ENCODE data around the gene MAP3K21. TPM values are rescaled to one million over a fixed set of nuclear protein-coding genes. Genes with fewer than 3 reads are reported as not detected.

MAP3K21 gene
- total RNA-seq, 6 experiments from 2014 or later: 0.06 to 0.09 (median 0.09) TPM; not detected in 3

DNA sequence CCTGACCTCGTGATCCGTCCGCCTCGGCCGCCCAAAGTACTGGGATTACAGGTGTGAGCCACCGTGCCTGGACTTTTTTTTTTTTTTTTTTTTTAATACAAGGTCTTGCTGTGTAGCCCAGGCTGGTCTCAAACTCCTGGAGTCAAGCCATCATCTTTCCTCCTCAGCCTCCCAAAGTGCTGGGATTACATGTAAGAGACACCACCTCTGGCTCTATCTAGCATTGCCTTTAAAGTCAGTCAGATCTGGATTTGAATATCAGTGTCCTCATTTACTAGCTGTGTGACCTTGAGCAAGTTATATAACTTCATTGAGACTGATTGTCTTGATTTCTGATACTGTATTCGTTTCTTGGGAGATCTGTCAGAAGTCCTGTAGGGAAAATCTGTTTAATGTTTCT lies 6.6 kb downstream of the MAP3K21 start:
- DNase-seq: no peak
- no peak for TF ChIP-seq CTCF (IDR thresholded peaks at IDR 0.05)
- Mint-ChIP-seq H3K27ac (no peak overlapping the region), H3K4me1 (ENCODE audit: low read depth) (no peaks in the 10 kb centered on the region), H3K36me3 (ENCODE audit: low read depth) (no peaks in the 10 kb centered on the region), H3K27me3 (ENCODE audit: insufficient read depth) (peaks cover 2% of the 10 kb centered on the region; the same call in 1 of the 2 replicates), H3K9me3 (no peaks in the 10 kb centered on the region), H3K4me3 (no peak overlapping the region)

DNA sequence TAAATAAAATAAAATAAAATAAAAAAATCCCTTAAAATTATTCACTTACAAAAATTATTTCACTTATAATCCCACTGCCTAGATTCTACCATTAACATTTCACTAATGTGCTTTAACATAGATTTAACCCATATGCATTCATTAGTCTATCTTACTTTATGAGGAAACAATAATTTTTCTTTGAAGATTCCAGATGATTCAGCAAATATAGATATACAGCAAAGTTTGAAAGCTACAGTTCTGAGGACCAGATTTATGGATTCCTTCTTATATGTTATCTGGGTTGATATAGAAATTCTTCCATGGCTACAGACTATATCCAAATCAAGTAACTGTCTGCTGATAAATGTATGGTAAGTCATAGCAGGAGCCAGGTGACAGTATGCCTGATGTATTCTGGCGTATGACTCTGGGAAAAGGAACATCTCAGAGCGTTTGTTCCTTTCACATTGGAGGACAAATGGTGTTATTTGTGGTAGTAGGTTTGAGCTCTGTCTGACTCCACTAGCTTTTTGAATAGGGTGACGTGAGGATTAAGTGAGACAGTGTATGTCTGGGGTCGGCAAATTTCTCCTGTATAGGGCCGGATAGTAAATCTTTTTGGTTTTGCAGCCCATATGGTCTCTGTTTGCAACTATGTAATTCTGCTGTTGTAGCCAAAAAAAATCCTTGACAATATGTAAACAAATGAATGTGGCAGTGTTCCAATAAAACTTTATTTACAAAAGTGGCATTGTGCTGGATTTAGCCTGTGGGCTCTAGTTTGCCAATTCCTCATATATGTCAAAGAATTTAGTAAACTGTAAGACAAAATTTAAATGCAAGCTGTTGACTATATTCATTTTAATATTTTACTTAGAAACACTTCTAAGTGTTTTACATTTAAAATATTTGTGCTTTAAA lies 9.3 kb downstream of the MAP3K21 start:
- Mint-ChIP-seq H3K4me1 (ENCODE audit: low read depth) (no peaks in the 10 kb centered on the region), H3K9me3 (no peaks in the 10 kb centered on the region), H3K36me3 (ENCODE audit: low read depth) (no peaks in the 10 kb centered on the region), H3K27ac (no peak overlapping the region), H3K4me3 (no peak overlapping the region), H3K27me3 (ENCODE audit: insufficient read depth) (peaks cover 2% of the 10 kb centered on the region; the same call in 1 of the 2 replicates)
- no peak for DNase-seq
- no peak for TF ChIP-seq CTCF (IDR thresholded peaks at IDR 0.05)

DNA sequence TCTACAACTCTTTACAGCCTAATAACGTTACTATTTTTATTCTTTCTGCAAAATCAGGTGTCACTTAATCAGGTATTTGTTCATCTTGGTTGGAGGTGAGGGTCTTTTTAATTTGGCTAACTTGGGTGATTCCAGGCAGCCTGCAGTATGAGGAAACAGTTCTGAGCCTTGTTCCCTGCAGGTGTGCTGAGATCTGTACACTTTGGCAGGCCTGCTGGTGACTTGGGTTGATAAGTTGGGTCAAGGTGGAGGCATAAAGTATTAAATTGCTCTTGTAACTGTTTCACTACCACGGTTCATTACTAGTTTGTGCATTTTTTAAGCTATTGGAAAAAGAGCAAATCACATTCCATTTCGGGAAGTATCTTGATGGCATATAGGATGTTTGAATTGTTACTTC lies 10.0 kb downstream of the MAP3K21 start:
- no peak overlapping the region for H3K27ac Mint-ChIP-seq
- H3K9me3 Mint-ChIP-seq: no peaks in the 10 kb centered on the region
- H3K27me3 Mint-ChIP-seq (ENCODE audit: insufficient read depth): no peaks in the 10 kb centered on the region; the same call in 1 of the 2 replicates
- H3K4me1 Mint-ChIP-seq (ENCODE audit: low read depth): no peaks in the 10 kb centered on the region
- TF ChIP-seq CTCF (IDR thresholded peaks at IDR 0.05): no peak
- H3K4me3 Mint-ChIP-seq: no peak overlapping the region
- no peak for DNase-seq
- H3K36me3 Mint-ChIP-seq (ENCODE audit: low read depth): no peaks in the 10 kb centered on the region

DNA sequence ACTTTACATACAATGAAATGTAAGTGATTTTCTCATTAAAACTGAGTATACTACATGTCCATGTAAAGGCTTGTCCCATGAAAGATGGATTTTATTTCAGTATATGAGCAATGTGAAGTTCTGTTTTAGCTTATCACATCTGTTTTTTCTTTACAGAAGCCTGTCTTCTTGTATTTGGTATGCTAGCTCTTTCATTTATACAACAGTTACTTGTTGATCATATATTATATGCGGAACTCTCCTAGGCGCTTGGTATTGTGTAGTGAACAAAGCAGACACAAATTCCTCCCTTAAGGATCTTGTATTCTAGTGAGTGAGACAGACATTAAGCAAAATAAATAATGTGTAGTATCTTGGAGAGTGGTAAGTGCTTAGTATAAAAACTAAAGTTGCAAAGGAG lies 10.6 kb downstream of the MAP3K21 start:
- H3K4me1 Mint-ChIP-seq (ENCODE audit: low read depth): no peaks in the 10 kb centered on the region
- no peak overlapping the region for H3K27ac Mint-ChIP-seq
- H3K36me3 Mint-ChIP-seq (ENCODE audit: low read depth): no peaks in the 10 kb centered on the region

DNA sequence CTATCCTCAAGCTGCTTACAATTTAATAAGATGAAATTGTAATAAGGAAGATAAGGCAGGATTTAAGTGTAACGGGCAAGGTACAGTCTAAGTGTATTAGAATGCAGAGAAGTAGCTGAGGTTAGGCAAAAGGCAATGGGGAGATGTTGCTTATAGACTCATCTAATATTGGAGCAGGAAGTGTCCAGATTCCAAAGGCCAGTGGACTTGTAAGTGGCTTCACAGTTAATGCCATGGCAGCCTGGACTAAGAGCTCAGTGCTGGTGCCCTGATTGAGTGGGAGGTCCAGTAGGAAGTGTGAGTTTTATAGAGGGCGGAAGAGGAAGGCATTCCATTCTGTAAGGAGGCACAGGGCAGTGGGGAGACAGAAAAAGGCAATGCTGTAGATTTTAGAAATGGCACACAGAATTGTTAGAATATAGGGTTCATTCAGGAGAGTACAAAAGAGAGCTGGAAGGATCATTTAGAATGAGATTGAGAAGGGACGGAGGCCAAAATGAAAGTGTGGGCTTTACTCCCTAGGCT lies 12.6 kb downstream of the MAP3K21 start:
- Mint-ChIP-seq H3K36me3 (ENCODE audit: low read depth) (no peaks in the 10 kb centered on the region), H3K9me3 (no peaks in the 10 kb centered on the region), H3K4me1 (ENCODE audit: low read depth) (no peaks in the 10 kb centered on the region), H3K27ac (no peak overlapping the region), H3K27me3 (ENCODE audit: insufficient read depth) (no peaks in the 10 kb centered on the region; the same call in 1 of the 2 replicates), H3K4me3 (no peak overlapping the region)
- no peak for DNase-seq
- no peak for TF ChIP-seq CTCF (IDR thresholded peaks at IDR 0.05)

More for the DNA sequence above, 10.6 kb downstream of the MAP3K21 start:
- Mint-ChIP-seq H3K9me3 (no peaks in the 10 kb centered on the region), H3K27me3 (ENCODE audit: insufficient read depth) (no peaks in the 10 kb centered on the region; the same call in 1 of the 2 replicates), H3K4me3 (no peak overlapping the region)
- no peak for TF ChIP-seq CTCF (IDR thresholded peaks at IDR 0.05)
- DNase-seq: no peak

Data from HFFc6 (cell line).